Spinal cord (tissue), 10 donors: ENCODE results near the gene BANK1. TPM values are rescaled to one million over a fixed set of nuclear protein-coding genes. Genes with fewer than 3 reads are reported as not detected.

Experiments used
- DNase-seq, 6 donors: peaks; one replicate each; pipeline versions ENCODE4 v3.0.0 to v3.0.0-alpha.2; 2013 to 2015; ENCODE audit warnings: low spot score in 6 of 6, low read depth in 4 of 6
- H3K27ac ChIP-seq: one replicate; pipeline ENCODE4 v1.5.1; 2013; ENCODE audit warnings: low read depth, low read length, control low read depth
- H3K27me3 ChIP-seq: one replicate; pipeline ENCODE4 v1.6.1; 2013; ENCODE audit warnings: low read length; ENCODE audit not compliant: control insufficient read depth, insufficient read depth
- H3K36me3 ChIP-seq: one replicate; pipeline ENCODE4 v1.6.1; 2013; ENCODE audit warnings: low read length; ENCODE audit not compliant: control insufficient read depth, insufficient read depth
- H3K4me1 ChIP-seq: one replicate; pipeline ENCODE4 v1.6.1; 2013; ENCODE audit warnings: low read length; ENCODE audit not compliant: control insufficient read depth, insufficient read depth
- H3K4me3 ChIP-seq: one replicate; pipeline ENCODE4 v1.5.1; 2013; ENCODE audit warnings: low read depth, low read length, control low read depth
- H3K9me3 ChIP-seq: one replicate; pipeline ENCODE4 v1.6.1; 2013; ENCODE audit warnings: low read length; ENCODE audit not compliant: control insufficient read depth, insufficient read depth
- WGBS: methylation state at CpG from one replicate; pipeline ENCODE4 v1.1.5; 2013; ENCODE audit warnings: missing lambda C conversion rate; ENCODE audit not compliant: insufficient coverage; 5-methylcytosine and 5-hydroxymethylcytosine counted together
- polyA plus RNA-seq, 2 donors: library from polyadenylated mRNA; unstranded; fragments of 120-200 nt; gene quantifications; one replicate each; pipeline ENCODE4 v1.2.1, GENCODE V29; 2013; ENCODE audit not compliant: insufficient read length in 2 of 2
- total RNA-seq, 2 donors: library from RNA; depleted of rRNA in 1 of 2; stranded (reverse); fragments of 120-200 nt in 1 of 2; fragments of >200 nt in 1 of 2; gene quantifications; one replicate each; pipeline versions ENCODE4 v1.2.3 to v1.2.4, GENCODE V29; 2013 to 2014
- donor health status: healthy.

BANK1 gene
- total and polyA plus RNA-seq, 4 donors = 0.61 to 1.5 (median 1.2) TPM

DNA sequence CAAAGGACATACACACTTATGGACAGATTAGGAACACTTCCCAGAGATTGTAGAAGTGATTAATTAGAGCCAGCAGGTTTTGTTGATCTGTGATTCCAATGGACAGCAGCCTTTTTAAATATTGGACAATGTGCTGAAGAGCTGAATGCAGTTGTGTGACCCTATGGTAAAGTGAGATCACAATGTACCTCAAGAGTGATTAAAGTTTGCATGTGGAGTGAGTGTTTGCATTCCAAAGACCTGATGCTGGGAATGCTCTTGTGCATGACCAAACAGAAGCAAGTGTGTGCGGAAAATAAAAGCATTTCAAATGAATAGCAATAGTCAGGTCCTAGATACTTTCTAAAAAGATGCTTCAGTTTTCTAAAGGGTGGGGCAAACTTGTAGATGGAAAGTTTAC is 154.1 kb downstream of the BANK1 start:
- Histone ChIP-seq H3K4me1 (no peaks in the 10 kb centered on the region), H3K36me3 (no peaks in the 10 kb centered on the region), H3K4me3 (no peak overlapping the region), H3K9me3 (no peaks in the 10 kb centered on the region), H3K27ac (no peak overlapping the region), H3K27me3 (no peaks in the 10 kb centered on the region)
- WGBS = no CpG with 5 or more reads among the region's 1 CpG
- no peak for DNase-seq

DNA sequence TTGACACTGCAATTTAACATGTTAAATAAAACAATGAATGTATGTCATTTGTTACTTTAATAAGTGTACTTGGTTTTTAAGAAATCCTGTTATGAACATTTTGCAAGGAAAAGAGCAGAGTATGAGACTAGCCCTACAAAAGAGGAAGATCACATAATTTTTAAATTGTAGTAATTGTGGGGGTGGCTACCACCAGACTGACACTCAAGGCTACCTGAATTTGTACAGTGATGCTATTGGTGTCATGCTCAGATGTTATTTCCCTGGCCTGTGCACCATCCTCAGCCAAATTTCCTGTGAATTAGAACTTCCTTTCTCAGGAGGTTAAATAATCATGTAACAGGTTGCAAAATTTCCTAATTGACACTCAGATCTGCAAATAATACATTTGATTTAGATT is 157.5 kb downstream of the BANK1 start:
- no peak overlapping the region for H3K4me3 ChIP-seq
- H3K9me3 ChIP-seq = no peaks in the 10 kb centered on the region
- H3K27me3 ChIP-seq = no peaks in the 10 kb centered on the region
- H3K4me1 ChIP-seq = no peaks in the 10 kb centered on the region
- DNase-seq = no peak
- H3K27ac ChIP-seq = no peak overlapping the region
- no peaks in the 10 kb centered on the region for H3K36me3 ChIP-seq

DNA sequence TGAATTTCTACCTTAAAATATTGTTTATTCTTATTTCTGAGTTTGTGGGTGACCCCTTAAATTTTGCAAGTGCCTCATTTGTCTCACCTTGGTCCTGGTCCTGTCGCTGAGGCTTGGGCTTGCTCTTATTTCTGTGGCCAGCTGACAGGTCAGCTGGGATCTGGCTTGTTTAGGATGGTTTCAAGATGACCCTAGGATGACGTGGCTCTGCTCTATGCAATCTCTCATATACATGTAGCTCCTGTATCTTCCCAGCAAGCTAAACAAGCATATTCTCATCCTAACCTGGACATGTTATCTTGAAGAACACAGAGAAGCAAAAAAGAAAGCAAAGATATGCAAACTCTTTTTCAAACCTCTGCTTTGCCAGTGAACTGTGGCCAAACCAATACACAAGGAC is 158.4 kb downstream of the BANK1 start:
- no peaks in the 10 kb centered on the region for H3K9me3 ChIP-seq
- 100% methylated on average over 1 of the region's 2 CpGs for WGBS
- no peak overlapping the region for H3K27ac ChIP-seq
- H3K36me3 ChIP-seq = no peaks in the 10 kb centered on the region
- H3K4me3 ChIP-seq = no peak overlapping the region
- no peaks in the 10 kb centered on the region for H3K4me1 ChIP-seq
- H3K27me3 ChIP-seq = no peaks in the 10 kb centered on the region
- DNase-seq = no peak

DNA sequence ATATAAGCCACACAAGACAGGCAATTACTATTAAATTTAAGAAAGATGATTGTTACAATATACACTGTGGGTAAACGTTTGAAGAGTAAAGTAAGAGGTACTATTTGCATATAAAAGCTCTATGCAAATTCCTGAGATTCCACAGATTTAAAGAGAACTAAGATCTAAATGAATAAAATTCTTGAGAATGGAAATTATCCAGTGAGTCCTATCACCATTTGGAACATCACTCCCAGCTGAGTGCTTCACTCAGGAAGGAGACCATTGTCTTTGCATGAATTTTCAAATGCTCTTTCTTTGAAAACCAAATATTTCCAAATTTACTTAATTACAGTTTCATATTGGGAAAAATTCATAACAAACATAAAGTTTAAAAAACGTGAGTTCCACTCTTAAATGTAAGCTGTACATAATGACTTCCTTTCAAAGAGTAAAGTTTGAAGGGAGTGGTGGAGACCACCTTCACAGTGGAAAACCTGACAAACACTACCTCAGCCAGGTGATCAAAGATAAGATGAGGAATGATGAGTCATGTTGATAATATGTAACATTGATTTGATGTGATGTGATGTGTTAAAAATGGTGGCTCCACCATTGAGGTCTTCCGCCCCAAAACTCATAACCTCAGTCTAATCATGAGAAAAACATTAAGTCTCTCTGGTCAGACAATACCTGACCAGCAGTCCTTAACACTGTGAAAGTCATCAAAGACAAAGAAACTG is 159.9 kb downstream of the BANK1 start:
- WGBS = no CpG with 5 or more reads among the region's 3 CpGs
- H3K27me3 ChIP-seq = no peaks in the 10 kb centered on the region
- no peaks in the 10 kb centered on the region for H3K9me3 ChIP-seq
- H3K4me3 ChIP-seq = no peak overlapping the region
- DNase-seq = no peak
- H3K4me1 ChIP-seq = no peaks in the 10 kb centered on the region
- H3K36me3 ChIP-seq = no peaks in the 10 kb centered on the region
- no peak overlapping the region for H3K27ac ChIP-seq

DNA sequence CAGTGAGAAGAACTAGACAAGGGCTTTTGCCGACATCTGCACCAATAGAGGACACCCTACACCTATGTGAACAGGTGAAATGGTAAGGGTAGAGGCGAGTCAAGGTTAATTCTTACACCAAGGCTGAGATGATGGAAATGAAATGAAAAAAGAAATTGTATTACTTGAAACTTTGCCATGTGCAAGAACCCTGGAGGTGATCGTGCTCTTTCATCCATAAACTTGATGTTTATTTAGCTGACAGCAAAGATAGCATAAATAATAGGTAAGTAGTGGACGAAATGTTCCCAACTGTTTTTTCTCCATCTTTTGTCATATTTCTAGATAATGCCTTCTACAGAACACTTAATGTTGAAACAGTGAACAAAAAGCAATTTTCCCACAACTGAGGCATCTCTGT is 162.5 kb downstream of the BANK1 start:
- no peak for DNase-seq
- no peak overlapping the region for H3K27ac ChIP-seq
- no peak overlapping the region for H3K4me3 ChIP-seq
- no peaks in the 10 kb centered on the region for H3K9me3 ChIP-seq
- WGBS = no CpG with 5 or more reads among the region's 4 CpGs
- no peaks in the 10 kb centered on the region for H3K27me3 ChIP-seq
- no peaks in the 10 kb centered on the region for H3K36me3 ChIP-seq
- no peaks in the 10 kb centered on the region for H3K4me1 ChIP-seq

DNA sequence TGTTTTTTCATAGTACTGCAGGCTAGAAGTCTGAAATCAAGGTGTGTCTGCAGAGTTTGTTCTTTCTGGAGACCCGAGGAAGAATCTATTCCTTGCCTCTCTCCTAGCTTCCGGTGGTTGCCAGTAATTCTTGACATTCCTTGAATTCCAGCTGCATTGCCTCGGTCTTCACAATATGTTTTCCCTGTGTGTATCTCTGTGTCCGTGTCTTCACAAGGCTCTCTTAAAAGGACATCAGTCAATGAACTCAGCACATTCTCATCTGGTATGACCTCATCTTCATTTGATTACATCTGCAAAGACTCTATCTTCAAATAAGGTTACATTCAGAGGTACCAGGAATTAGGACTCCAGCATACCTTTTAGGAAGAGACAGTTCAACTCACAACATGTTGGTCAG is 163.4 kb downstream of the BANK1 start:
- WGBS = 31% methylated on average over 4 of the region's 4 CpGs
- H3K27ac ChIP-seq = no peak overlapping the region
- H3K27me3 ChIP-seq = no peaks in the 10 kb centered on the region
- no peak for DNase-seq
- H3K9me3 ChIP-seq = no peaks in the 10 kb centered on the region
- no peaks in the 10 kb centered on the region for H3K4me1 ChIP-seq
- H3K4me3 ChIP-seq = no peak overlapping the region
- no peaks in the 10 kb centered on the region for H3K36me3 ChIP-seq

DNA sequence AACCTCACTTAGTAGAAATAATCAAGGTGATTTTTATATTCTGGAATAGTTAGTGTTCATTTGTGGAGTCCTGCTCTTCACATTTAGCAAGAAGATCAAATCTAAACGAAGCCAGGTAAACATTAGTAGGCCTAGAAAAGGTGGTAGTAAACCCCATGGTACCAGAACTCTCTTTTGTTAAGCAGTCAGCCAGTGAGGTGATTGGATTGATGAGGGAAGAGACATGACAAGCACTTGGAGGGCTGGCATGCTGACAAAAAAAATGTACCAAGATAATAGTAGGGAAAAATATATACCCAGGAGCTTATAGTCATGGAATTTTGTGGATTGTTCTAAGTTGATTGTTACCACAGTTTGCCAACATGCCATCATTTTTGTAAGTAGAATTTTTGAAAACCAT is 163.8 kb downstream of the BANK1 start:
- no peak for DNase-seq
- Histone ChIP-seq H3K27ac (no peak overlapping the region), H3K27me3 (no peaks in the 10 kb centered on the region), H3K4me3 (no peak overlapping the region), H3K9me3 (no peaks in the 10 kb centered on the region), H3K36me3 (no peaks in the 10 kb centered on the region), H3K4me1 (no peaks in the 10 kb centered on the region)
- WGBS = no CpG with 5 or more reads among the region's 1 CpG

DNA sequence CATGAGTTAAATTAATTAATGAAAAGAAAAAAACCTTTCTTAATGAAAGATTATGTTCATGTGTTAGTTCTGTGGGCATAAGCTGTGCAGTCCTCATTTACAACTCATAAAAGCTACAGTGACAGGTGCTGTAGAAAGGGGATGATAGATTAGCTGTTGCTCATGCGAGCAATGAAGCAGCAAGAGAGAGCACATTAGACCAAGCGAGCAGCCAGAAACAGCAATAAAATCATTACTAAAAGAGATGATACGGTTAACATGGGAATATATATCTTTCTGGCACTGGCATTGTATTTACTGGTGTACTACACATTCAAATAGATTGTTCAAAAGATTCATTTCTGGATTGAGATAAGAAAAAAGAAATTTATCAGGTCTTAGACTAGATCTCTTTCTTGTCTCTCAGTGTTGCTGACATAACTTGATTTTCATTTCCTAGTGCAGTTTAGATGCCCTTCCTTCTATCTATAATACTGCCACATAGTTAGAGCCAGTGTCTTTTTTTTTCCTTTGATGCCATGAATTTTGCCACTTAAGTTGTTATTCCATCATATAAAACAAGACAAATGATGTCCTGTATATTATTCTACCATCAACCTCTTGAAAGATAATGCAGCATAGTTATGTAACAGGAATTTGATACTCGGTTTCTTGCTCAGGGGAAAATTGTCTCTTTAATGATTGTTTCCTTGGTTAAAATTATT is 164.6 kb downstream of the BANK1 start:
- Histone ChIP-seq H3K9me3 (no peaks in the 10 kb centered on the region), H3K36me3 (no peaks in the 10 kb centered on the region), H3K4me1 (no peaks in the 10 kb centered on the region), H3K4me3 (no peak overlapping the region), H3K27ac (no peak overlapping the region), H3K27me3 (no peaks in the 10 kb centered on the region)
- no CpG with 5 or more reads among the region's 4 CpGs for WGBS
- peak in 3 of 6 donors; percentile 12 to 92 (median 28) for DNase-seq

DNA sequence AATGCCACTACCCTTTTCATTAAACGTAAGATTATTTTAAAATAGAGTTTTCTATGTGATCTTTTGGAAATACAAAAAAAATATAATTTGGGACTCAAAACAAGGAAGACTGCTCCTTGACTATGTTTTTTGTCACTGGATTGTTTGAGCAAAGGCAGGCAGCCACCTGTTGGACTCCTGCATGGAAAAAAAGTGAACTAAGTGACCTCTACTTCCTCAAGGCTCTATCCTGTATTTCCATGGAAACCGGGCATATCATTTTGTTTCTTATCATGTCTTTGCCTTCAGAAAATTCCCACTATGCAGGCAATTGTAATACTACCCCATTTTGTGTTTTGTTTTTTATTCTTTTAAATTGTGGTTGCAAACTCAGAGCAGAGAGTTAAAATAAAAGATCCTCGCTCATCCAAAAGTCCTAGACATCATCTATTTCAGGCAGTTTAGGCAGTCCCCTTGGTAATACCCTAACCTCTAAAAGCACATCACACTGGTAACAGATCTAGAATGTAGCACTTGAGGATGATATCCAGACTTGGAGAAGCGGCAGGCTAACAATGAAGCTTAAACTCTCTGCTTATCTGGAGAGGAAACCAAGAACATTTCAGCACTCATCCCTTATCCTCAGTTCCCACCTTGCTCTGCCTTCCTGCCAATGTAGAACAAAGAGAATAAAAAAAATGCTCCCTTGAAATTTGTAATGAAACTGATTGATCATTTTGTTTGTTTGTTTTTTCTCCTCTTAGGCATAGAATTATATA is 165.7 kb downstream of the BANK1 start:
- Histone ChIP-seq H3K36me3 (no peaks in the 10 kb centered on the region), H3K4me3 (no peak overlapping the region), H3K4me1 (no peaks in the 10 kb centered on the region), H3K27me3 (no peaks in the 10 kb centered on the region), H3K27ac (no peak overlapping the region), H3K9me3 (no peaks in the 10 kb centered on the region)
- DNase-seq = no peak
- 80% methylated on average over 1 of the region's 4 CpGs for WGBS
